ENCODE measurements around the gene CDC42BPB.
A peak's percentile ranks its signal among the peaks of the same experiment; 100 is the strongest.

CDC42BPB gene

GRCh38 chr14:103084021-103084919 is 26.9 kb upstream of the CDC42BPB start, which contains the start of gene LBHD2:
Gene LBHD2, plus strand, starts transcription at chr14:103084210. Its CDS starts 1,803 bp downstream, at chr14:103086013.
- no peak for DNase-seq
- intact Hi-C loops (cut with DNase I) = no loop called here

- intact Hi-C loops (cut with DNase I) = no loop called here
- no peak for DNase-seq
These were observed 24.6 kb upstream of the CDC42BPB start for GRCh38 chr14:103081951-103082350.

GRCh38 chr14:103078860-103079587 is 21.7 kb upstream of the CDC42BPB start:
- DNase-seq = no peak
- intact Hi-C loops (cut with DNase I) = no loop called here

GRCh38 chr14:103078420-103078749 is 21.0 kb upstream of the CDC42BPB start:
- peak; percentile 72 to 93 (median 82) for DNase-seq
- intact Hi-C loops (cut with DNase I) = no loop called here

- no peak for DNase-seq
- intact Hi-C loops (cut with DNase I) = no loop called here
These were observed 17.5 kb upstream of the CDC42BPB start for GRCh38 chr14:103074729-103075367.

GRCh38 chr14:103073876-103074728 is 16.8 kb upstream of the CDC42BPB start:
- intact Hi-C loops (cut with DNase I) = no loop called here
- no peak for DNase-seq

GRCh38 chr14:103073367-103073875 is 16.1 kb upstream of the CDC42BPB start:
- intact Hi-C loops (cut with DNase I) = no loop called here
- no peak for DNase-seq

- DNase-seq = no peak
- intact Hi-C loops (cut with DNase I) = no loop called here
These were observed 15.4 kb upstream of the CDC42BPB start for GRCh38 chr14:103072595-103073366.

- intact Hi-C loops (cut with DNase I) = no loop called here
- no peak for DNase-seq
These were observed 14.3 kb upstream of the CDC42BPB start for GRCh38 chr14:103071544-103072251.

GRCh38 chr14:103070971-103071542 is 13.7 kb upstream of the CDC42BPB start:
- no peak for DNase-seq
- intact Hi-C loops (cut with DNase I) = no loop called here

- no peak for DNase-seq
- intact Hi-C loops (cut with DNase I) = no loop called here
These were observed 13.0 kb upstream of the CDC42BPB start for GRCh38 chr14:103070263-103070885.

GRCh38 chr14:103068351-103069073 is 11.2 kb upstream of the CDC42BPB start:
- no peak for DNase-seq
- intact Hi-C loops (cut with DNase I) = no loop called here

GRCh38 chr14:103067231-103067954 is 10.0 kb upstream of the CDC42BPB start:
- DNase-seq = peak in 1 of 42 donors; percentile 29
- intact Hi-C loops (cut with DNase I) = no loop called here

GRCh38 chr14:103066399-103066798 is 9.1 kb upstream of the CDC42BPB start:
- DNase-seq = peak in 1 of 42 donors; percentile 9
- intact Hi-C loops (cut with DNase I) = no loop called here

GRCh38 chr14:103065861-103066260 is 8.5 kb upstream of the CDC42BPB start:
- intact Hi-C loops (cut with DNase I) = no loop called here
- DNase-seq = peak in 1 of 42 donors; percentile 14
